ENCODE measurements around the gene DRC1. TPM values are rescaled to one million over a fixed set of nuclear protein-coding genes. Genes with fewer than 3 reads are reported as not detected.
"Not testable (repeated sequence)": the region's sequence is repeated elsewhere in the genome, so short reads cannot be mapped to it uniquely, and the experiment has no call there.

Gene DRC1
- total RNA-seq, 1 experiment from 2014 or later = not detected

- WGBS (ENCODE audit: extremely low coverage, insufficient read length, low lambda C conversion rate) = no CpG with 5 or more reads among the region's 31 CpGs
- not testable (repeated sequence) for H3K4me3 Mint-ChIP-seq, DNase-seq
These were observed 30.8 kb upstream of the DRC1 start for GRCh38 chr2:26370909-26371308.

More at GRCh38 chr2:26370909-26371308, 30.8 kb upstream of the DRC1 start:
- H3K23ac ChIP-seq (ENCODE audit: insufficient read length, low read depth, low read length); H3K79me1 ChIP-seq (ENCODE audit: insufficient read depth, low read depth, low read length, poor library complexity, severe bottlenecking); H2BK12ac ChIP-seq (ENCODE audit: insufficient read length, low read depth, low read length); H3K27ac ChIP-seq (ENCODE audit: insufficient read length, low read depth, low read length); H3K4me2 ChIP-seq (ENCODE audit: insufficient read depth, insufficient read length, low read length); H3K9ac ChIP-seq (ENCODE audit: extremely low read depth, insufficient read length, low read length); H4K91ac ChIP-seq (ENCODE audit: insufficient read length, low read depth, low read length); H3K18ac ChIP-seq (ENCODE audit: insufficient read length, low read depth, low read length); H3K27me3 Mint-ChIP-seq (ENCODE audit: low read depth); H2BK5ac ChIP-seq (ENCODE audit: insufficient read length, low read length); H2AFZ ChIP-seq (ENCODE audit: low read length); H3T11ph ChIP-seq (ENCODE audit: low read length); H3K4me1 Mint-ChIP-seq; H3K27me3 ChIP-seq (ENCODE audit: insufficient read depth, low read length); H3K9me3 ChIP-seq (ENCODE audit: control insufficient read depth, low read depth, low read length); H3K4me1 ChIP-seq (ENCODE audit: insufficient read depth, low read length); H2BK20ac ChIP-seq (ENCODE audit: low read depth, low read length, poor library complexity, severe bottlenecking); H2BK15ac ChIP-seq (ENCODE audit: low read depth, low read length); H3K14ac ChIP-seq (ENCODE audit: insufficient read depth, low read length); H3K23me2 ChIP-seq (ENCODE audit: insufficient read length, low read depth, low read length, poor library complexity, severe bottlenecking); H3K4ac ChIP-seq (ENCODE audit: low read depth, low read length); H2AK5ac ChIP-seq (ENCODE audit: insufficient read length, low read length); H3K27ac Mint-ChIP-seq; H3K56ac ChIP-seq (ENCODE audit: insufficient read length, low read depth, low read length); H4K8ac ChIP-seq (replicated peaks; ENCODE audit: insufficient read length, low read depth, low read length); H4K5ac ChIP-seq (ENCODE audit: insufficient read length, low read depth, low read length); H2BK120ac ChIP-seq (ENCODE audit: low read depth, low read length, poor library complexity, severe bottlenecking); H3K79me2 ChIP-seq (ENCODE audit: insufficient read depth, low read length); H4K20me1 ChIP-seq (ENCODE audit: control insufficient read depth, insufficient read depth, insufficient read length): not testable (repeated sequence)
- H3K9me3 Mint-ChIP-seq = peaks cover 10 to 15% of the 10 kb centered on the region in 2 experiments
- peaks cover 40 to 60% (median 56%) of the 10 kb centered on the region in 3 experiments for H3K36me3 Mint-ChIP-seq (ENCODE audit: insufficient read depth in 1 of 3, low read depth in 3 of 3)
